Epithelial cell of proximal tubule (primary cell): ENCODE data around the gene PCSK7. TPM values are rescaled to one million over a fixed set of nuclear protein-coding genes. Genes with fewer than 3 reads are reported as not detected.
A peak's percentile ranks its signal among the peaks of the same experiment; 100 is the strongest.

ENCODE experiments used
- DNase-seq: peaks from one replicate; pipeline ENCODE4 v3.0.0-alpha.2; 2011; ENCODE audit warnings: low read depth
- H3K4me3 ChIP-seq: 2 replicates; pipeline ENCODE4 v1.5.1; 2011; ENCODE audit warnings: low read depth, mild to moderate bottlenecking, low read length
- CTCF ChIP-seq: conservative IDR thresholded peaks from 2 replicates; pipeline ENCODE4 v1.5.1; 2012; ENCODE audit warnings: low read depth, mild to moderate bottlenecking, low read length
- total RNA-seq: library from RNA; depleted of rRNA; stranded (reverse); fragments of >200 nt; gene quantifications from 2 replicates; pipeline ENCODE4 v1.2.3, GENCODE V29; 2015

The PCSK7 gene
- total RNA-seq, 1 donor from 2014 or later, result 19.6 TPM

- DNase-seq, result peak; percentile 16
- no peak overlapping the region for H3K4me3 ChIP-seq
- TF ChIP-seq CTCF, result no peak
These were observed 59.0 kb downstream of the PCSK7 start for GRCh38 chr11:117172724-117173421.

DNA sequence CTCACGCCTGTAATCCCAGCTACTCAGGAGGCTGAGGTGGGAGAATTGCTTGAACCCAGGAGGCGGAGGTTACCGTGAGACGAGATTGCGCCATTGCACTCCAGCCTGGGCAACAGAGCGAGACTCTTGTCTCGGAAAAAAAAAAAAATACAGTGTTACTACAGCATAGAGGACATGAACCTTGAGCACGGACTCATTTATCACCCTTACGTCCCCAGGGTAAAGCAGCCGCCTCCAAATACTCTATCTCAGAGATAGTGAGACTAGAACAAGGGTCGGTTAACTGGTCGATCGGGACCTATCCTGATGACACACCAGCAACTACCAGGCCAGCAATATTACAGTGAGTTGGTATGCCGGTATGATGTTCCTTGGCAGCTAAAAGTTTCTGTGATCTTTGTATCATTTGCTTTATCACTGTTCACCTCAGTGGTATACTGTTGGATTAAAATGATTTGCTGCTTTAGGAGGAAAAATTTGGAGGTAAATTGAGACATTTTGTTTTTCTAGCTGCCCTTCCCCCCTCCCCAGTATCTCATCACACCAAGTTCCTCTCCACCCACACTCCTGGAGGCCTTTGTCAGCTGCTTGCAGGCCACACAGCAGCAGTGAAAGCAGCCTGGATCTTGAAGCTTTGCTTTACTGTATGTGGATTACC, 60.3 kb downstream of the PCSK7 start:
- TF ChIP-seq CTCF, result no peak
- DNase-seq, result no peak

GRCh38 chr11:117171007-117171403, 60.9 kb downstream of the PCSK7 start:
- TF ChIP-seq CTCF, result no peak
- H3K4me3 ChIP-seq, result no peak overlapping the region
- DNase-seq, result no peak

More for the DNA sequence above, 60.3 kb downstream of the PCSK7 start:
- H3K4me3 ChIP-seq, result no peak overlapping the region

GRCh38 chr11:117170210-117170609, 61.7 kb downstream of the PCSK7 start:
- DNase-seq, result no peak
- no peak overlapping the region for H3K4me3 ChIP-seq
- TF ChIP-seq CTCF, result no peak

DNA sequence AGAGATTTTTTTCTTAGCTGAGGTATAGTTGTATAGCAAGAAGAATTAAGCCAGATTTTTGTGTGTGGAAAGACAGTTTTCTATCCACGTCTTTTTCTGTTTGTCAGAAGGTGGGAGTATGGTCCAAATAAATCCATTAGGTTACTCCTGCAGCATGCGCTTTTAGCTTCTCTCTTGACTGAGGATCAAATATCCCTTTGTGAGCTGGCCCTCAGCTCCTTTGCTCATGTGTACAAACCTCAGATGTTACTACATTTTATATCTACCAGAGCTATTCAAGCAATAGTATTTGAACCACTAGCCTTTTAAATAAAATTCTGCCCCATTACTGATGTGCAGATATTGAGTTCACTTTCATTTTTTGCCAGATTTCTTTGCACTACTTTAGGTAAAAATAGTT, 62.1 kb downstream of the PCSK7 start:
- no peak for DNase-seq
- H3K4me3 ChIP-seq, result no peak overlapping the region
- no peak for TF ChIP-seq CTCF

GRCh38 chr11:117166491-117166890, 65.4 kb downstream of the PCSK7 start:
- no peak overlapping the region for H3K4me3 ChIP-seq
- no peak for TF ChIP-seq CTCF
- no peak for DNase-seq

DNA sequence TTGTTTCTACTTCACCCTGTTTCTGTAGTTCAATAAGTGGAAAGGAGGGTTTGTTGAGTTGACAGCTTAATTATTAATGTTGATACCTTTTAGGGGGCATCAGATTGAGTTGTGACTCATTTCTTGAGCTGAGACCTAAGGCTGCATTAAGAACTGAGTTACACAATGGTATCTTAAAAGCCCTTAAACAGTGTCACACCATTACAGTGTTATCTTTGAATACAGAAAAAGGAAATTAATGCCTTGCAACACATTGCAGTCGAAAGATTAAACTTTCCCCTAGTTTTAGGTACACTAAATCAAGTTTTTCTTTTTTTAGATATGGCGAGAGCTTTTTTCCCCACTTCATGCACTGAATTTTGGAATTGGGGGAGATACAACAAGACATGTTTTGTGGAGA, 71.0 kb downstream of the PCSK7 start:
- no peak for DNase-seq
- H3K4me3 ChIP-seq, result no peak overlapping the region
- TF ChIP-seq CTCF, result no peak
